Measurements from ENCODE around the gene QDPR.

GRCh38 chr4:17447056-17447455, 64.8 kb downstream of the QDPR start:
- no peak for TF ChIP-seq CTCF (IDR thresholded peaks at IDR 0.05)
- no peak for TF ChIP-seq ZFX (IDR thresholded peaks at IDR 0.05; ENCODE audit: borderline replicate concordance)
